GM23338 (cell line): ENCODE measurements around the gene ITGAV. TPM values are rescaled to one million over a fixed set of nuclear protein-coding genes. Genes with fewer than 3 reads are reported as not detected.

Experiments
- ATAC-seq: fragments of 200-7000 bp; cut with Tn5 transposase; 3 replicates; pipeline ENCODE4 v1.9.1; 2020
- DNase-seq: peaks from one replicate; pipeline ENCODE4 v3.0.0-alpha.2; 2015; ENCODE audit warnings: low spot score
- H2AFZ ChIP-seq: fragments of 200-600 bp; sonication (generic); 2 replicates; pipeline ENCODE4 v1.8.0; 2016; ENCODE audit warnings: antibody characterized with exemption, mild to moderate bottlenecking, moderate library complexity
- H3F3A ChIP-seq: fragments of 200-600 bp; sonication (generic); replicated peaks from 2 replicates; pipeline ENCODE4 v1.8.0; 2017; ENCODE audit warnings: antibody characterized with exemption, mixed run types, low read depth
- H3K27ac ChIP-seq: fragments of 200-600 bp; sonication (generic); 2 replicates; pipeline ENCODE4 v1.6.1; 2016; ENCODE audit warnings: low read depth
- H3K27me3 ChIP-seq: fragments of 200-600 bp; sonication (generic); 2 replicates; pipeline ENCODE4 v1.8.0; 2016; ENCODE audit warnings: mild to moderate bottlenecking, mixed run types, moderate library complexity; ENCODE audit not compliant: insufficient read depth
- H3K36me3 ChIP-seq: fragments of 200-600 bp; sonication (generic); 2 replicates; pipeline ENCODE4 v1.8.0; 2016; ENCODE audit warnings: mild to moderate bottlenecking; ENCODE audit not compliant: insufficient read depth
- H3K4me1 ChIP-seq: fragments of 200-600 bp; sonication (generic); 2 replicates; pipeline ENCODE4 v1.8.0; 2016; ENCODE audit warnings: mild to moderate bottlenecking, moderate library complexity; ENCODE audit not compliant: insufficient read depth
- H3K4me2 ChIP-seq: fragments of 200-600 bp; sonication (generic); 2 replicates; pipeline ENCODE4 v1.7.1; 2017; ENCODE audit warnings: mixed run types
- H3K4me3 ChIP-seq: fragments of 200-600 bp; sonication (generic); 2 replicates; pipeline ENCODE4 v1.6.1; 2016; ENCODE audit warnings: mixed run types
- H3K79me2 ChIP-seq: fragments of 200-600 bp; sonication (generic); replicated peaks from 2 replicates; pipeline ENCODE4 v1.8.0; 2017; ENCODE audit warnings: mild to moderate bottlenecking; ENCODE audit not compliant: insufficient read depth
- H3K9me2 ChIP-seq: fragments of 200-600 bp; sonication (generic); 2 replicates; pipeline ENCODE4 v1.8.0; 2017; ENCODE audit not compliant: insufficient read depth
- H4K20me1 ChIP-seq: fragments of 200-600 bp; sonication (generic); replicated peaks from 2 replicates; pipeline ENCODE4 v1.8.0; 2017; ENCODE audit warnings: mild to moderate bottlenecking; ENCODE audit not compliant: insufficient read depth
- H3K27ac Mint-ChIP-seq: 2 replicates; pipeline ENCODE4 v1.8.0; 2020; ENCODE audit warnings: inconsistent platforms, mild to moderate bottlenecking, moderate library complexity, mixed read lengths
- H3K27me3 Mint-ChIP-seq: 3 replicates; pipeline ENCODE4 v1.8.0; 2022; ENCODE audit warnings: low read depth, mild to moderate bottlenecking, moderate library complexity, mixed read lengths, inconsistent platforms; ENCODE audit not compliant: insufficient read depth, poor library complexity
- H3K36me3 Mint-ChIP-seq: 3 replicates; pipeline ENCODE4 v1.8.0; 2021; ENCODE audit warnings: low read depth, mild to moderate bottlenecking, inconsistent platforms, moderate library complexity, mixed read lengths
- H3K4me1 Mint-ChIP-seq: 3 replicates; pipeline ENCODE4 v1.8.0; 2020; ENCODE audit warnings: mild to moderate bottlenecking, inconsistent platforms, mixed read lengths
- H3K4me3 Mint-ChIP-seq: 3 replicates; pipeline ENCODE4 v1.8.0; 2021; ENCODE audit warnings: moderate library complexity, mild to moderate bottlenecking, inconsistent platforms, mixed read lengths
- H3K9me3 Mint-ChIP-seq: 3 replicates; pipeline ENCODE4 v1.8.0; 2020; ENCODE audit warnings: moderate library complexity, mild to moderate bottlenecking, inconsistent platforms, mixed read lengths
- CREB1 ChIP-seq: fragments of 250-450 bp; sonication (Bioruptor Pico); IDR thresholded peaks from 2 replicates; pipeline ENCODE4 v1.5.0; 2020; ENCODE audit warnings: low read depth, mild to moderate bottlenecking, moderate library complexity
- ETS1 ChIP-seq: IDR thresholded peaks from 2 replicates; pipeline ENCODE4 v1.6.1; 2016; ENCODE audit warnings: antibody characterized with exemption
- JUNB ChIP-seq: IDR thresholded peaks from one replicate; pipeline ENCODE4 v1.6.1; 2016; ENCODE audit warnings: antibody characterized with exemption; ENCODE audit not compliant: unreplicated experiment
- NANOG ChIP-seq: IDR thresholded peaks from 2 replicates; pipeline ENCODE4 v1.6.1; 2016; ENCODE audit warnings: antibody characterized with exemption, borderline replicate concordance
- POLR2AphosphoS5 ChIP-seq: IDR thresholded peaks from 2 replicates; pipeline ENCODE4 v1.6.1; 2016; ENCODE audit warnings: antibody characterized with exemption, low read depth
- REST ChIP-seq: IDR thresholded peaks from one replicate; pipeline ENCODE4 v1.6.1; 2018; ENCODE audit warnings: antibody characterized with exemption; ENCODE audit not compliant: unreplicated experiment
- ZNF114 ChIP-seq: fragments of 250-450 bp; sonication (Bioruptor Pico); IDR thresholded peaks from 2 replicates; pipeline ENCODE4 v1.5.0; 2020; ENCODE audit warnings: mild to moderate bottlenecking, moderate library complexity
- ZNF331 ChIP-seq: fragments of 250-450 bp; sonication (Bioruptor Pico); IDR thresholded peaks from 2 replicates; pipeline ENCODE4 v1.5.0; 2020; ENCODE audit warnings: low read depth, mild to moderate bottlenecking, moderate library complexity
- polyA plus RNA-seq: library from polyadenylated mRNA; unstranded; fragments of >200 nt; fragmentation: Nextera tagmentation; extraction: Ambion mirVana; gene quantifications from 2 replicates; pipeline ENCODE4 v1.2.1, GENCODE V29; 2016
- total RNA-seq: library from RNA; depleted of rRNA; stranded (reverse); fragments of >200 nt; shearing (Covaris generic); gene quantifications from 2 replicates; pipeline ENCODE4 v1.2.3, GENCODE V29; 2014
- TF ChIP-seq, protein P1 (sequence below), 2 experiments: fragments of 200-600 bp in 1 of 2; sonication (generic) in 1 of 2; conservative IDR thresholded peaks; 2 replicates each; pipeline versions ENCODE4 v1.5.1 to v1.6.1; 2016 to 2017; ENCODE audit warnings: antibody characterized with exemption in 2 of 2, low read depth in 2 of 2, mild to moderate bottlenecking in 2 of 2, moderate library complexity in 1 of 2
- TF ChIP-seq, protein P2 (sequence below): fragments of 250-450 bp; sonication (Bioruptor Pico); IDR thresholded peaks from 2 replicates; pipeline ENCODE4 v1.5.0; 2020; ENCODE audit warnings: mild to moderate bottlenecking, moderate library complexity

ITGAV gene
- total and polyA plus RNA-seq, 2 experiments from 2014 or later = 9.1 to 56.5 TPM

GRCh38 chr2:186540941-186541340 lies 48.9 kb upstream of the ITGAV start (continued):
- TF ChIP-seq ZNF114 (CRISPR knock-in tag) (no peak), NANOG (no peak), ETS1 (no peak), ZNF331 (CRISPR knock-in tag) (no peak)
- TF ChIP-seq, protein P1, sequence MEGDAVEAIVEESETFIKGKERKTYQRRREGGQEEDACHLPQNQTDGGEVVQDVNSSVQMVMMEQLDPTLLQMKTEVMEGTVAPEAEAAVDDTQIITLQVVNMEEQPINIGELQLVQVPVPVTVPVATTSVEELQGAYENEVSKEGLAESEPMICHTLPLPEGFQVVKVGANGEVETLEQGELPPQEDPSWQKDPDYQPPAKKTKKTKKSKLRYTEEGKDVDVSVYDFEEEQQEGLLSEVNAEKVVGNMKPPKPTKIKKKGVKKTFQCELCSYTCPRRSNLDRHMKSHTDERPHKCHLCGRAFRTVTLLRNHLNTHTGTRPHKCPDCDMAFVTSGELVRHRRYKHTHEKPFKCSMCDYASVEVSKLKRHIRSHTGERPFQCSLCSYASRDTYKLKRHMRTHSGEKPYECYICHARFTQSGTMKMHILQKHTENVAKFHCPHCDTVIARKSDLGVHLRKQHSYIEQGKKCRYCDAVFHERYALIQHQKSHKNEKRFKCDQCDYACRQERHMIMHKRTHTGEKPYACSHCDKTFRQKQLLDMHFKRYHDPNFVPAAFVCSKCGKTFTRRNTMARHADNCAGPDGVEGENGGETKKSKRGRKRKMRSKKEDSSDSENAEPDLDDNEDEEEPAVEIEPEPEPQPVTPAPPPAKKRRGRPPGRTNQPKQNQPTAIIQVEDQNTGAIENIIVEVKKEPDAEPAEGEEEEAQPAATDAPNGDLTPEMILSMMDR (conservative IDR thresholded peaks at IDR 0.05; ENCODE audit: low read depth in 2 of 2) = no peak

- H3K27me3 Mint-ChIP-seq = no peaks in the 10 kb centered on the region
- peak overlapping the region; percentile 93 for H3K27ac Mint-ChIP-seq
These were observed 47.9 kb upstream of the ITGAV start for GRCh38 chr2:186542002-186542401.

More at GRCh38 chr2:186542002-186542401, 47.9 kb upstream of the ITGAV start:
- no peaks in the 10 kb centered on the region for H3K79me2 ChIP-seq
- ATAC-seq (peak; percentile 52), DNase-seq (peak; percentile 37)
- H2AFZ ChIP-seq = peak overlapping the region; percentile 24
- H3K27ac ChIP-seq = peak overlapping the region; percentile 63; the same call in 1 of the 2 replicates
- H3K36me3 Mint-ChIP-seq = no peaks in the 10 kb centered on the region
- H3K4me2 ChIP-seq = no peak overlapping the region
- no peaks in the 10 kb centered on the region; the same call in 1 of the 2 replicates for H3K9me2 ChIP-seq
- no peaks in the 10 kb centered on the region for H3K27me3 ChIP-seq
- no peak overlapping the region for H3K4me3 Mint-ChIP-seq
- TF ChIP-seq REST (no peak), JUNB (no peak), POLR2AphosphoS5 (no peak), CREB1 (CRISPR knock-in tag) (no peak), ZNF331 (CRISPR knock-in tag) (no peak)
- TF ChIP-seq, protein P1 (conservative IDR thresholded peaks at IDR 0.05; ENCODE audit: low read depth in 2 of 2) = no peak
- TF ChIP-seq, protein P2, sequence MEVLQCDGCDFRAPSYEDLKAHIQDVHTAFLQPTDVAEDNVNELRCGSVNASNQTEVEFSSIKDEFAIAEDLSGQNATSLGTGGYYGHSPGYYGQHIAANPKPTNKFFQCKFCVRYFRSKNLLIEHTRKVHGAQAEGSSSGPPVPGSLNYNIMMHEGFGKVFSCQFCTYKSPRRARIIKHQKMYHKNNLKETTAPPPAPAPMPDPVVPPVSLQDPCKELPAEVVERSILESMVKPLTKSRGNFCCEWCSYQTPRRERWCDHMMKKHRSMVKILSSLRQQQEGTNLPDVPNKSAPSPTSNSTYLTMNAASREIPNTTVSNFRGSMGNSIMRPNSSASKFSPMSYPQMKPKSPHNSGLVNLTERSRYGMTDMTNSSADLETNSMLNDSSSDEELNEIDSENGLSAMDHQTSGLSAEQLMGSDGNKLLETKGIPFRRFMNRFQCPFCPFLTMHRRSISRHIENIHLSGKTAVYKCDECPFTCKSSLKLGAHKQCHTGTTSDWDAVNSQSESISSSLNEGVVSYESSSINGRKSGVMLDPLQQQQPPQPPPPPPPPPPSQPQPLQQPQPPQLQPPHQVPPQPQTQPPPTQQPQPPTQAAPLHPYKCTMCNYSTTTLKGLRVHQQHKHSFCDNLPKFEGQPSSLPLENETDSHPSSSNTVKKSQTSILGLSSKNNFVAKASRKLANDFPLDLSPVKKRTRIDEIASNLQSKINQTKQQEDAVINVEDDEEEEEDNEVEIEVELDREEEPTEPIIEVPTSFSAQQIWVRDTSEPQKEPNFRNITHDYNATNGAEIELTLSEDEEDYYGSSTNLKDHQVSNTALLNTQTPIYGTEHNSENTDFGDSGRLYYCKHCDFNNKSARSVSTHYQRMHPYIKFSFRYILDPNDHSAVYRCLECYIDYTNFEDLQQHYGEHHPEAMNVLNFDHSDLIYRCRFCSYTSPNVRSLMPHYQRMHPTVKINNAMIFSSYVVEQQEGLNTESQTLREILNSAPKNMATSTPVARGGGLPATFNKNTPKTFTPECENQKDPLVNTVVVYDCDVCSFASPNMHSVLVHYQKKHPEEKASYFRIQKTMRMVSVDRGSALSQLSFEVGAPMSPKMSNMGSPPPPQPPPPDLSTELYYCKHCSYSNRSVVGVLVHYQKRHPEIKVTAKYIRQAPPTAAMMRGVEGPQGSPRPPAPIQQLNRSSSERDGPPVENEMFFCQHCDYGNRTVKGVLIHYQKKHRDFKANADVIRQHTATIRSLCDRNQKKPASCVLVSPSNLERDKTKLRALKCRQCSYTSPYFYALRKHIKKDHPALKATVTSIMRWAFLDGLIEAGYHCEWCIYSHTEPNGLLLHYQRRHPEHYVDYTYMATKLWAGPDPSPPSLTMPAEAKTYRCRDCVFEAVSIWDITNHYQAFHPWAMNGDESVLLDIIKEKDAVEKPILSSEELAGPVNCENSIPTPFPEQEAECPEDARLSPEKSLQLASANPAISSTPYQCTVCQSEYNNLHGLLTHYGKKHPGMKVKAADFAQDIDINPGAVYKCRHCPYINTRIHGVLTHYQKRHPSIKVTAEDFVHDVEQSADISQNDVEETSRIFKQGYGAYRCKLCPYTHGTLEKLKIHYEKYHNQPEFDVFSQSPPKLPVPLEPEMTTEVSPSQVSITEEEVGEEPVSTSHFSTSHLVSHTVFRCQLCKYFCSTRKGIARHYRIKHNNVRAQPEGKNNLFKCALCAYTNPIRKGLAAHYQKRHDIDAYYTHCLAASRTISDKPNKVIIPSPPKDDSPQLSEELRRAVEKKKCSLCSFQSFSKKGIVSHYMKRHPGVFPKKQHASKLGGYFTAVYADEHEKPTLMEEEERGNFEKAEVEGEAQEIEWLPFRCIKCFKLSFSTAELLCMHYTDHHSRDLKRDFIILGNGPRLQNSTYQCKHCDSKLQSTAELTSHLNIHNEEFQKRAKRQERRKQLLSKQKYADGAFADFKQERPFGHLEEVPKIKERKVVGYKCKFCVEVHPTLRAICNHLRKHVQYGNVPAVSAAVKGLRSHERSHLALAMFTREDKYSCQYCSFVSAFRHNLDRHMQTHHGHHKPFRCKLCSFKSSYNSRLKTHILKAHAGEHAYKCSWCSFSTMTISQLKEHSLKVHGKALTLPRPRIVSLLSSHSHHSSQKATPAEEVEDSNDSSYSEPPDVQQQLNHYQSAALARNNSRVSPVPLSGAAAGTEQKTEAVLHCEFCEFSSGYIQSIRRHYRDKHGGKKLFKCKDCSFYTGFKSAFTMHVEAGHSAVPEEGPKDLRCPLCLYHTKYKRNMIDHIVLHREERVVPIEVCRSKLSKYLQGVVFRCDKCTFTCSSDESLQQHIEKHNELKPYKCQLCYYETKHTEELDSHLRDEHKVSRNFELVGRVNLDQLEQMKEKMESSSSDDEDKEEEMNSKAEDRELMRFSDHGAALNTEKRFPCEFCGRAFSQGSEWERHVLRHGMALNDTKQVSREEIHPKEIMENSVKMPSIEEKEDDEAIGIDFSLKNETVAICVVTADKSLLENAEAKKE (CRISPR knock-in tag) = 0 out of 2 replicates have a peak, but pooled peaks have one; percentile 19
- H4K20me1 ChIP-seq = no peaks in the 10 kb centered on the region
- no peaks in the 10 kb centered on the region for H3K36me3 ChIP-seq
- H3K9me3 Mint-ChIP-seq = no peaks in the 10 kb centered on the region
- H3F3A ChIP-seq = no peaks in the 10 kb centered on the region
- peaks cover 34% of the 10 kb centered on the region for H3K4me1 ChIP-seq
- peaks cover 18% of the 10 kb centered on the region for H3K4me1 Mint-ChIP-seq
- no peak overlapping the region for H3K4me3 ChIP-seq
